ENCODE data around the gene COL27A1.
A peak's percentile ranks its signal among the peaks of the same experiment; 100 is the strongest.

COL27A1 gene

DNA sequence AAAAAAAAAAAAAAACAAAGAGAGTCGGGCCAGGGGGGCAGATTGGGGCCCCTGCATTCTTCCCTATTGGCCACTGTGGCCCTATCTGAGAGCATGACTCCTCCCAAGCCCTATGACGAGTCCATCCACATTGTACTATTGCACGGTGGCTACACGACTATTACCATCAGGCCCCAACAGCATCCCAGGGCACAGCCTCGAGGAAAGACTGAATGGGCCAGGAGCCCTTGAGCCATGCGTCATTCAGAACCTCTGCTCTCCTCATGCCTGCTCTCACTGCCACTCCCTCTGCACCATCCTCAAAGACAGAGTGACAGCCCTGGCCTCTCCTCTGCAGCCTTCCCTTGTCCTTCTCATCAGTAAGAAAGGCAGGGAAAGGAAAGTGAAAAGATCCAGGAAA is 147.4 kb downstream of the COL27A1 start (continued):
- TF ChIP-seq ZNF112 (tag by site-specific recombination; IDR thresholded peaks at IDR 0.05) (no peak), ZNF670 (tag by site-specific recombination; IDR thresholded peaks at IDR 0.05; ENCODE audit: low read depth) (no peak), ZNF302 (tag by site-specific recombination; IDR thresholded peaks at IDR 0.05; ENCODE audit: low read depth) (no peak), ZNF501 (tag by site-specific recombination; IDR thresholded peaks at IDR 0.05) (no peak)
- TF ChIP-seq, protein P1, sequence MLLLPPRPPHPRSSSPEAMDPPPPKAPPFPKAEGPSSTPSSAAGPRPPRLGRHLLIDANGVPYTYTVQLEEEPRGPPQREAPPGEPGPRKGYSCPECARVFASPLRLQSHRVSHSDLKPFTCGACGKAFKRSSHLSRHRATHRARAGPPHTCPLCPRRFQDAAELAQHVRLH (tag by site-specific recombination; IDR thresholded peaks at IDR 0.05): no peak
- TF ChIP-seq, protein P2, sequence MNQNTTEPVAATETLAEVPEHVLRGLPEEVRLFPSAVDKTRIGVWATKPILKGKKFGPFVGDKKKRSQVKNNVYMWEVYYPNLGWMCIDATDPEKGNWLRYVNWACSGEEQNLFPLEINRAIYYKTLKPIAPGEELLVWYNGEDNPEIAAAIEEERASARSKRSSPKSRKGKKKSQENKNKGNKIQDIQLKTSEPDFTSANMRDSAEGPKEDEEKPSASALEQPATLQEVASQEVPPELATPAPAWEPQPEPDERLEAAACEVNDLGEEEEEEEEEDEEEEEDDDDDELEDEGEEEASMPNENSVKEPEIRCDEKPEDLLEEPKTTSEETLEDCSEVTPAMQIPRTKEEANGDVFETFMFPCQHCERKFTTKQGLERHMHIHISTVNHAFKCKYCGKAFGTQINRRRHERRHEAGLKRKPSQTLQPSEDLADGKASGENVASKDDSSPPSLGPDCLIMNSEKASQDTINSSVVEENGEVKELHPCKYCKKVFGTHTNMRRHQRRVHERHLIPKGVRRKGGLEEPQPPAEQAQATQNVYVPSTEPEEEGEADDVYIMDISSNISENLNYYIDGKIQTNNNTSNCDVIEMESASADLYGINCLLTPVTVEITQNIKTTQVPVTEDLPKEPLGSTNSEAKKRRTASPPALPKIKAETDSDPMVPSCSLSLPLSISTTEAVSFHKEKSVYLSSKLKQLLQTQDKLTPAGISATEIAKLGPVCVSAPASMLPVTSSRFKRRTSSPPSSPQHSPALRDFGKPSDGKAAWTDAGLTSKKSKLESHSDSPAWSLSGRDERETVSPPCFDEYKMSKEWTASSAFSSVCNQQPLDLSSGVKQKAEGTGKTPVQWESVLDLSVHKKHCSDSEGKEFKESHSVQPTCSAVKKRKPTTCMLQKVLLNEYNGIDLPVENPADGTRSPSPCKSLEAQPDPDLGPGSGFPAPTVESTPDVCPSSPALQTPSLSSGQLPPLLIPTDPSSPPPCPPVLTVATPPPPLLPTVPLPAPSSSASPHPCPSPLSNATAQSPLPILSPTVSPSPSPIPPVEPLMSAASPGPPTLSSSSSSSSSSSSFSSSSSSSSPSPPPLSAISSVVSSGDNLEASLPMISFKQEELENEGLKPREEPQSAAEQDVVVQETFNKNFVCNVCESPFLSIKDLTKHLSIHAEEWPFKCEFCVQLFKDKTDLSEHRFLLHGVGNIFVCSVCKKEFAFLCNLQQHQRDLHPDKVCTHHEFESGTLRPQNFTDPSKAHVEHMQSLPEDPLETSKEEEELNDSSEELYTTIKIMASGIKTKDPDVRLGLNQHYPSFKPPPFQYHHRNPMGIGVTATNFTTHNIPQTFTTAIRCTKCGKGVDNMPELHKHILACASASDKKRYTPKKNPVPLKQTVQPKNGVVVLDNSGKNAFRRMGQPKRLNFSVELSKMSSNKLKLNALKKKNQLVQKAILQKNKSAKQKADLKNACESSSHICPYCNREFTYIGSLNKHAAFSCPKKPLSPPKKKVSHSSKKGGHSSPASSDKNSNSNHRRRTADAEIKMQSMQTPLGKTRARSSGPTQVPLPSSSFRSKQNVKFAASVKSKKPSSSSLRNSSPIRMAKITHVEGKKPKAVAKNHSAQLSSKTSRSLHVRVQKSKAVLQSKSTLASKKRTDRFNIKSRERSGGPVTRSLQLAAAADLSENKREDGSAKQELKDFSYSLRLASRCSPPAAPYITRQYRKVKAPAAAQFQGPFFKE (tag by site-specific recombination; IDR thresholded peaks at IDR 0.05; ENCODE audit: borderline replicate concordance): no peak

DNA sequence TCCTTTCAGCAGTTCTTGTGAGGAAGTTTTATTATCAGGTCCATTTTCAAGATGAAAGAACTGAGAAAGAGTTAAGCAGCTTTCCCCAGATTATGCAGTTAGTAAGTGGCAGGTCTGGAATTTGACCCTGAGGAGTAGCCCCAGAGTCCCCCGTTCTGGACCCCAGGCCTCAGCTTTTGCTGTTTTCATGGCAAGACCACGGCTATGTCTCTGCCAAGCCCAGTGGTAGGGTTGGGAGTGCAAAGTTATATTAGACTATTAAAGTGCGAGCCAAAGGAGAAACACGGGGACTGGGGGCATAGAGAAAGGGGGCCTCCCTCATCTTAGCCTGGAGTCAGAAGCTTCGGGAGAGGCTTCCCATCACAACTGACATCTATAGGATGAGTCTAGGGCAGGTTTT is 148.2 kb downstream of the COL27A1 start:
- Histone ChIP-seq H3K4me1 (ENCODE audit: control insufficient read depth, insufficient read depth, low read length) (no peaks in the 10 kb centered on the region; the same call in 1 of the 2 replicates), H3K9me3 (ENCODE audit: control insufficient read depth, insufficient read depth, low read depth, low read length) (no peaks in the 10 kb centered on the region), H3K4me3 (ENCODE audit: low read depth, low read length) (no peak overlapping the region), H3K27ac (ENCODE audit: extremely low read depth, low read depth, low read length) (no peak overlapping the region), H3K36me3 (ENCODE audit: control insufficient read depth in 2 of 2, insufficient read depth in 1 of 2, low read length in 2 of 2) (peaks cover 0 to 4% of the 10 kb centered on the region in 2 experiments; a peak in 1 of 3 replicates)
- ChIA-PET CTCF (no interaction called here), POLR2A (no interaction called here)
- TF ChIP-seq, protein P3, sequence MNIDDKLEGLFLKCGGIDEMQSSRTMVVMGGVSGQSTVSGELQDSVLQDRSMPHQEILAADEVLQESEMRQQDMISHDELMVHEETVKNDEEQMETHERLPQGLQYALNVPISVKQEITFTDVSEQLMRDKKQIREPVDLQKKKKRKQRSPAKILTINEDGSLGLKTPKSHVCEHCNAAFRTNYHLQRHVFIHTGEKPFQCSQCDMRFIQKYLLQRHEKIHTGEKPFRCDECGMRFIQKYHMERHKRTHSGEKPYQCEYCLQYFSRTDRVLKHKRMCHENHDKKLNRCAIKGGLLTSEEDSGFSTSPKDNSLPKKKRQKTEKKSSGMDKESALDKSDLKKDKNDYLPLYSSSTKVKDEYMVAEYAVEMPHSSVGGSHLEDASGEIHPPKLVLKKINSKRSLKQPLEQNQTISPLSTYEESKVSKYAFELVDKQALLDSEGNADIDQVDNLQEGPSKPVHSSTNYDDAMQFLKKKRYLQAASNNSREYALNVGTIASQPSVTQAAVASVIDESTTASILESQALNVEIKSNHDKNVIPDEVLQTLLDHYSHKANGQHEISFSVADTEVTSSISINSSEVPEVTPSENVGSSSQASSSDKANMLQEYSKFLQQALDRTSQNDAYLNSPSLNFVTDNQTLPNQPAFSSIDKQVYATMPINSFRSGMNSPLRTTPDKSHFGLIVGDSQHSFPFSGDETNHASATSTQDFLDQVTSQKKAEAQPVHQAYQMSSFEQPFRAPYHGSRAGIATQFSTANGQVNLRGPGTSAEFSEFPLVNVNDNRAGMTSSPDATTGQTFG (tag by site-specific recombination; IDR thresholded peaks at IDR 0.05; ENCODE audit: borderline replicate concordance): no peak
- TF ChIP-seq, protein P4, sequence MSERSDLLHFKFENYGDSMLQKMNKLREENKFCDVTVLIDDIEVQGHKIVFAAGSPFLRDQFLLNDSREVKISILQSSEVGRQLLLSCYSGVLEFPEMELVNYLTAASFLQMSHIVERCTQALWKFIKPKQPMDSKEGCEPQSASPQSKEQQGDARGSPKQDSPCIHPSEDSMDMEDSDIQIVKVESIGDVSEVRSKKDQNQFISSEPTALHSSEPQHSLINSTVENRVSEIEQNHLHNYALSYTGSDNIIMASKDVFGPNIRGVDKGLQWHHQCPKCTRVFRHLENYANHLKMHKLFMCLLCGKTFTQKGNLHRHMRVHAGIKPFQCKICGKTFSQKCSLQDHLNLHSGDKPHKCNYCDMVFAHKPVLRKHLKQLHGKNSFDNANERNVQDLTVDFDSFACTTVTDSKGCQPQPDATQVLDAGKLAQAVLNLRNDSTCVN (tag by site-specific recombination; optimal IDR thresholded peaks at IDR 0.05): no peak
- TF ChIP-seq ZNF707 (tag by site-specific recombination; IDR thresholded peaks at IDR 0.05) (no peak), ZNF629 (tag by site-specific recombination; IDR thresholded peaks at IDR 0.05) (no peak)

DNA sequence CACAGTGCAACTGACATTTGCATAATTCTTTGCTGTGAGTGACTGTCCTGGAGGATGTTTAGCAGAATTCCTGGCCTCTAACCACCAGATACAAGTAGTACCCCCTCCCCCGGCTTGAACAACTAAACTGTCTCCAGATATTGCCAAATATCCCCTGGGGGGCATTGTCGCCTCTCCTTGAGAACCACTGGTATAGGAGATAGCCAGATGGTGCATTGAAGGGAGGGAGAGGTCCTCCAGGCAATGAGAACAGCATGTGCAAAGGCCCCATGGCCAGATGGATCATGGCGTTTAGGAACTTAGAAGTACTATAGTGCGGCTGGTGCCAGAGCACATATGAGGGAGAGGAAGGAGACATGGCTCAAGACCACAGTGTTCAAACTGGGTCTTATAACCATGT is 148.6 kb downstream of the COL27A1 start:
- Histone ChIP-seq H3K4me3 (ENCODE audit: low read depth, low read length) (no peak overlapping the region), H3K27ac (ENCODE audit: extremely low read depth, low read depth, low read length) (no peak overlapping the region)
- POLR2A ChIA-PET: no interaction called here

More for the DNA sequence above, 148.6 kb downstream of the COL27A1 start:
- no peaks in the 10 kb centered on the region for H3K9me3 ChIP-seq (ENCODE audit: control insufficient read depth, insufficient read depth, low read depth, low read length)
- CTCF ChIA-PET: no interaction called here
- TF ChIP-seq GLIS2 (tag by site-specific recombination; IDR thresholded peaks at IDR 0.05) (no peak), ZNF623 (tag by site-specific recombination; IDR thresholded peaks at IDR 0.05) (peak; percentile 62), ZNF350 (tag by site-specific recombination; IDR thresholded peaks at IDR 0.05) (no peak)
- peaks cover 0 to 4% of the 10 kb centered on the region in 2 experiments; a peak in 1 of 3 replicates for H3K36me3 ChIP-seq (ENCODE audit: control insufficient read depth in 2 of 2, insufficient read depth in 1 of 2, low read length in 2 of 2)
- H3K4me1 ChIP-seq (ENCODE audit: control insufficient read depth, insufficient read depth, low read length): no peaks in the 10 kb centered on the region; the same call in 1 of the 2 replicates

Measured in HEK293 (cell line).